H1 (cell line): ENCODE measurements around the gene MCC.

Source experiments
- MAX ChIP-seq: IDR thresholded peaks from 2 replicates; pipeline ENCODE4 v1.6.1; 2012; ENCODE audit warnings: inconsistent platforms
- POLR2AphosphoS5 ChIP-seq: IDR thresholded peaks from 2 replicates; pipeline ENCODE4 v1.6.1; 2011; ENCODE audit warnings: low read depth, low read length

- TF ChIP-seq MAX (no peak), POLR2AphosphoS5 (no peak)
Observed at GRCh38 chr5:113223315-113223714, 264.9 kb downstream of the MCC start.
